SK-N-SH (cell line): Measurements from ENCODE around the gene KCNB1. TPM values are rescaled to one million over a fixed set of nuclear protein-coding genes. Genes with fewer than 3 reads are reported as not detected.

Experiments
- CTCF ChIA-PET: fragments of 300-600, 350-600 bp; formaldehyde crosslinking; extraction: SDS; loops from one replicate; lab custom pipeline; 2021; lab: Yijun Ruan, JAX
- POLR2A ChIA-PET: fragments of 350-600 bp; sonication (Branson Sonifier 250); formaldehyde crosslinking; extraction: SDS; loops from one replicate; lab custom pipeline; 2020; ENCODE audit warnings: antibody characterized with exemption, inconsistent platforms; lab: Yijun Ruan, JAX
- DNase-seq: peaks from one replicate; pipeline ENCODE4 v3.0.0; 2012
- H2AFZ ChIP-seq: fragments of 200-600 bp; sonication (generic); 2 replicates; pipeline ENCODE4 v1.8.1; 2016; ENCODE audit warnings: antibody characterized with exemption, mild to moderate bottlenecking, low read depth
- H3F3A ChIP-seq: fragments of 200-600 bp; sonication (generic); replicated peaks from 2 replicates; pipeline ENCODE3; 2016; ENCODE audit warnings: antibody characterized with exemption, mild to moderate bottlenecking; ENCODE audit not compliant: insufficient read depth
- H3K27ac ChIP-seq, 2 experiments: fragments of 200-500 bp in 1 of 2; fragments of 200-600 bp in 1 of 2; sonication (Bioruptor generic) in 1 of 2; sonication (generic), shearing (Covaris generic) in 1 of 2; 2 replicates each; pipeline versions ENCODE4 v1.5.1 to v1.6.1; 2014 to 2016; ENCODE audit warnings: low read depth in 2 of 2, inconsistent platforms in 1 of 2, low read length in 1 of 2, mild to moderate bottlenecking in 1 of 2, mixed read lengths in 1 of 2
- H3K27me3 ChIP-seq: fragments of 200-600 bp; sonication (generic), shearing (Covaris generic); 2 replicates; pipeline ENCODE4 v1.6.1; 2016; ENCODE audit warnings: mixed run types; ENCODE audit not compliant: insufficient read depth
- H3K36me3 ChIP-seq, 2 experiments: fragments of 200-500 bp in 1 of 2; fragments of 200-600 bp in 1 of 2; sonication (Bioruptor generic) in 1 of 2; sonication (generic) in 1 of 2; replicated peaks in 1 of 2; 2 replicates each; pipeline versions ENCODE3 to v1.5.1; 2014 to 2016; ENCODE audit warnings: low read length in 1 of 2, mild to moderate bottlenecking in 1 of 2; ENCODE audit not compliant: insufficient read depth in 2 of 2, control insufficient read depth in 1 of 2
- H3K4me1 ChIP-seq, 2 experiments: fragments of 200-500 bp in 1 of 2; fragments of 200-600 bp in 1 of 2; sonication (Bioruptor generic) in 1 of 2; sonication (generic), shearing (Covaris generic) in 1 of 2; 2 replicates each; pipeline versions ENCODE4 v1.5.1 to v1.6.1; 2014 to 2016; ENCODE audit warnings: low read depth in 1 of 2, low read length in 1 of 2, mixed run types in 1 of 2; ENCODE audit not compliant: insufficient read depth in 2 of 2, control insufficient read depth in 1 of 2
- H3K4me2 ChIP-seq: fragments of 200-600 bp; sonication (generic), shearing (Covaris generic); 2 replicates; pipeline ENCODE4 v1.6.1; 2017; ENCODE audit warnings: mixed run types
- H3K4me3 ChIP-seq, 2 experiments: fragments of 200-500 bp in 1 of 2; fragments of 200-600 bp in 1 of 2; sonication (Bioruptor generic) in 1 of 2; sonication (generic), shearing (Covaris generic) in 1 of 2; 2 replicates each; pipeline versions ENCODE4 v1.5.1 to v1.8.1; 2014 to 2016; ENCODE audit warnings: low read depth in 2 of 2, inconsistent platforms in 1 of 2, low read length in 1 of 2, mild to moderate bottlenecking in 1 of 2, mixed read lengths in 1 of 2, moderate library complexity in 1 of 2
- H3K79me2 ChIP-seq: fragments of 200-600 bp; sonication (generic); 2 replicates; pipeline ENCODE4 v1.8.1; 2017; ENCODE audit warnings: mild to moderate bottlenecking; ENCODE audit not compliant: insufficient read depth
- H3K9ac ChIP-seq: fragments of 200-600 bp; sonication (generic); 2 replicates; pipeline ENCODE4 v1.6.1; 2017; ENCODE audit warnings: mixed run types
- H3K9me2 ChIP-seq: fragments of 200-600 bp; sonication (generic); 2 replicates; pipeline ENCODE4 v1.6.1; 2017; ENCODE audit warnings: mixed run types
- H3K9me3 ChIP-seq: fragments of 200-600 bp; sonication (generic); 2 replicates; pipeline ENCODE4 v1.6.1; 2017; ENCODE audit warnings: mixed run types, mild to moderate bottlenecking, moderate library complexity
- H4K20me1 ChIP-seq: fragments of 200-600 bp; sonication (generic); 2 replicates; pipeline ENCODE4 v1.6.1; 2017; ENCODE audit warnings: mild to moderate bottlenecking, mixed run types; ENCODE audit not compliant: insufficient read depth
- EP300 ChIP-seq, 2 experiments: IDR thresholded peaks; 2 replicates each; pipeline versions ENCODE4 v1.4.0 to v1.6.1; 2012; ENCODE audit warnings: borderline replicate concordance in 1 of 2, low read depth in 1 of 2, low read length in 1 of 2
- FOXJ3 ChIP-seq: sonication (generic); formaldehyde crosslinking; IDR thresholded peaks from 2 replicates; pipeline ENCODE4 v1.5.1; 2020; ENCODE audit warnings: mild to moderate bottlenecking, missing genetic modification reagents
- GATA2 ChIP-seq: sonication (generic); formaldehyde crosslinking; IDR thresholded peaks from 2 replicates; pipeline ENCODE4 v1.5.0; 2020; ENCODE audit warnings: mild to moderate bottlenecking, missing genetic modification reagents
- POLR2AphosphoS5 ChIP-seq: IDR thresholded peaks from 2 replicates; pipeline ENCODE4 v1.6.1; 2012; ENCODE audit warnings: low read depth, low read length
- RFX5 ChIP-seq: IDR thresholded peaks from 2 replicates; pipeline ENCODE4 v1.6.1; 2012; ENCODE audit warnings: mild to moderate bottlenecking, improper control_type of control experiment, low read length
- TCF12 ChIP-seq: IDR thresholded peaks from 2 replicates; pipeline ENCODE4 v1.4.0; 2012
- TEAD4 ChIP-seq: IDR thresholded peaks from 2 replicates; pipeline ENCODE4 v1.4.0; 2012; ENCODE audit warnings: mild to moderate bottlenecking, borderline replicate concordance; ENCODE audit not compliant: insufficient read depth
- WGBS: methylation state at CpG from one replicate; pipeline ENCODE4 v1.1.6; 2017; ENCODE audit warnings: low lambda C conversion rate; 5-methylcytosine and 5-hydroxymethylcytosine counted together
- polyA plus RNA-seq, 3 experiments: library from polyadenylated mRNA; depleted of rRNA; stranded (reverse); fragments of >200 nt; gene quantifications; 2 replicates each; pipeline ENCODE4 v1.2.3, GENCODE V29; 2012
- TF ChIP-seq, protein P1 (sequence below): IDR thresholded peaks from 2 replicates; pipeline ENCODE4 v1.4.0; 2012; ENCODE audit warnings: low read depth, borderline replicate concordance
- TF ChIP-seq, protein P2 (sequence below): IDR thresholded peaks from 2 replicates; pipeline ENCODE4 v1.6.1; 2012; ENCODE audit warnings: mild to moderate bottlenecking, low read depth, low read length, moderate library complexity
- TF ChIP-seq, protein P3 (sequence below): IDR thresholded peaks from 2 replicates; pipeline ENCODE4 v1.4.0; 2012; ENCODE audit warnings: low read depth, borderline replicate concordance
- TF ChIP-seq, protein P4 (sequence below): fragments of 200-600 bp; sonication (generic); IDR thresholded peaks from 2 replicates; pipeline ENCODE4 v1.6.1; 2017; ENCODE audit warnings: antibody characterized with exemption, mild to moderate bottlenecking, moderate library complexity

The KCNB1 gene
- polyA plus RNA-seq (2012; rRNA removed) = 0.82 and 1.1 TPM in 2 replicates
- 0.81 and 0.93 TPM in 2 replicates for polyA plus RNA-seq (2012; cell fraction: cytosol; rRNA removed)
- 1.6 and 1.8 TPM in 2 replicates for polyA plus RNA-seq (2012; cell fraction: nucleus; rRNA removed)

DNA sequence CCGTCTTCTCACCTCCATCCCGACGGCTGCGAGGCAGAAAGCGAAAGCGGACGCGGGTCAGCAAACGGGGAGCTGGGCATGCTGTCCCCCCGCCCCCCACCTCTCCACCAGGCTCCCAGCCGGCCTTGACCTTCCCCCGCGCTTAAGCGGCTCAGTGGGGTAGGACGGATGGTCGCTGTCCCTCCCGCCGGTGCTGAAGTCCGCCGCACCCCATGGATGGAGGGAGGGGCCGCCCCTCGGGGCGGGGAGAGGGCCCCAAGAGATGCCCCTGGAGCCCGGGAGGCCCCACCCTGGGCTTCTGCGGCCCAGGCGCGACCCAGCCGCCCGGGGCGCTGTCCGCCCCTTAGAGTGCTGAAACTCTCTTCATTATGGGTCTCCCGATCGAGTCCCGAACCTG lies at the start of gene KCNB1:
KCNB1 (minus strand) TSS at position 48 of the 397 bp plus-strand sequence. CDS start 188 bp downstream, outside the sequence.
- POLR2A ChIA-PET = no interaction called here
- Histone ChIP-seq H3K27ac (no peak within 1 kb of the TSS), H3K27me3 (peaks cover 24% of the 10 kb centered on the region; the same call in 1 of the 2 replicates), H2AFZ (0 out of 2 replicates have a peak within 1 kb of the TSS, but pooled peaks have one; percentile 63), H3K79me2 (no peaks in the 10 kb centered on the region), H3K4me1 (peaks cover 0 to 13% of the 10 kb centered on the region in 2 experiments; a peak in 1 of 4 replicates), H3K36me3 (no peaks in the 10 kb centered on the region), H3K9ac (no peak within 1 kb of the TSS), H3K4me3 (peak within 1 kb of the TSS; percentile 57 to 65), H3K9me2 (no peaks in the 10 kb centered on the region), H3F3A (no peaks in the 10 kb centered on the region), H3K4me2 (peak within 1 kb of the TSS; percentile 85), H4K20me1 (no peaks in the 10 kb centered on the region), H3K9me3 (no peaks in the 10 kb centered on the region)
- 85% methylated on average over 16 of the region's 34 CpGs for WGBS
- TF ChIP-seq, protein P1, sequence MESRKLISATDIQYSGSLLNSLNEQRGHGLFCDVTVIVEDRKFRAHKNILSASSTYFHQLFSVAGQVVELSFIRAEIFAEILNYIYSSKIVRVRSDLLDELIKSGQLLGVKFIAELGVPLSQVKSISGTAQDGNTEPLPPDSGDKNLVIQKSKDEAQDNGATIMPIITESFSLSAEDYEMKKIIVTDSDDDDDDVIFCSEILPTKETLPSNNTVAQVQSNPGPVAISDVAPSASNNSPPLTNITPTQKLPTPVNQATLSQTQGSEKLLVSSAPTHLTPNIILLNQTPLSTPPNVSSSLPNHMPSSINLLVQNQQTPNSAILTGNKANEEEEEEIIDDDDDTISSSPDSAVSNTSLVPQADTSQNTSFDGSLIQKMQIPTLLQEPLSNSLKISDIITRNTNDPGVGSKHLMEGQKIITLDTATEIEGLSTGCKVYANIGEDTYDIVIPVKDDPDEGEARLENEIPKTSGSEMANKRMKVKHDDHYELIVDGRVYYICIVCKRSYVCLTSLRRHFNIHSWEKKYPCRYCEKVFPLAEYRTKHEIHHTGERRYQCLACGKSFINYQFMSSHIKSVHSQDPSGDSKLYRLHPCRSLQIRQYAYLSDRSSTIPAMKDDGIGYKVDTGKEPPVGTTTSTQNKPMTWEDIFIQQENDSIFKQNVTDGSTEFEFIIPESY = no peak
- TF ChIP-seq, protein P2, sequence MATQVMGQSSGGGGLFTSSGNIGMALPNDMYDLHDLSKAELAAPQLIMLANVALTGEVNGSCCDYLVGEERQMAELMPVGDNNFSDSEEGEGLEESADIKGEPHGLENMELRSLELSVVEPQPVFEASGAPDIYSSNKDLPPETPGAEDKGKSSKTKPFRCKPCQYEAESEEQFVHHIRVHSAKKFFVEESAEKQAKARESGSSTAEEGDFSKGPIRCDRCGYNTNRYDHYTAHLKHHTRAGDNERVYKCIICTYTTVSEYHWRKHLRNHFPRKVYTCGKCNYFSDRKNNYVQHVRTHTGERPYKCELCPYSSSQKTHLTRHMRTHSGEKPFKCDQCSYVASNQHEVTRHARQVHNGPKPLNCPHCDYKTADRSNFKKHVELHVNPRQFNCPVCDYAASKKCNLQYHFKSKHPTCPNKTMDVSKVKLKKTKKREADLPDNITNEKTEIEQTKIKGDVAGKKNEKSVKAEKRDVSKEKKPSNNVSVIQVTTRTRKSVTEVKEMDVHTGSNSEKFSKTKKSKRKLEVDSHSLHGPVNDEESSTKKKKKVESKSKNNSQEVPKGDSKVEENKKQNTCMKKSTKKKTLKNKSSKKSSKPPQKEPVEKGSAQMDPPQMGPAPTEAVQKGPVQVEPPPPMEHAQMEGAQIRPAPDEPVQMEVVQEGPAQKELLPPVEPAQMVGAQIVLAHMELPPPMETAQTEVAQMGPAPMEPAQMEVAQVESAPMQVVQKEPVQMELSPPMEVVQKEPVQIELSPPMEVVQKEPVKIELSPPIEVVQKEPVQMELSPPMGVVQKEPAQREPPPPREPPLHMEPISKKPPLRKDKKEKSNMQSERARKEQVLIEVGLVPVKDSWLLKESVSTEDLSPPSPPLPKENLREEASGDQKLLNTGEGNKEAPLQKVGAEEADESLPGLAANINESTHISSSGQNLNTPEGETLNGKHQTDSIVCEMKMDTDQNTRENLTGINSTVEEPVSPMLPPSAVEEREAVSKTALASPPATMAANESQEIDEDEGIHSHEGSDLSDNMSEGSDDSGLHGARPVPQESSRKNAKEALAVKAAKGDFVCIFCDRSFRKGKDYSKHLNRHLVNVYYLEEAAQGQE = peak; percentile 97
- DNase-seq = peak; percentile 48
- CTCF ChIA-PET = interaction anchor here (1.4 to 7.5 kb wide), 8 partner anchors 14 to 150 kb away, joined by 3 to 141 read pairs (median 48); no protein-coding TSS in a partner anchor

DNA sequence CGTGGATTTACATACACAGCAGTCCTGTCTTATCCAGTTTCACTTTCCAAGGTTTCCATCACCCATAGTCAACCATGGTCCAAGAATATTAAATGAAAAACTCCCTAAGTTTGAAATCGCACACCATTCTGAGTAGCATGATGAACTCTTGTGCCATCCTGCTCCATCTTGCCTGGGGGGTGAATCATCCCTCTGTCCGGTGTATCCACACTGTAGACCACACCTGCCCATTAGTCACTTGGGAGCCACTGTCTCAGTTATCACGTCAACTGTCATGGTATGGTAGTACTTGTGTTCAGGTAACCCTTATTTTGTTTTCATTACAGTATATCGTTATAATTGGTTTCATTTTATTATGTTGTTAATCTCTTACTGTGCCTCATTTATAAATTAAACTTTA lies 47.0 kb upstream of the KCNB1 start:
- ChIA-PET POLR2A (no interaction called here), CTCF (interaction anchor here (0.9 to 2.0 kb wide), 3 partner anchors 8 to 45 kb away, joined by 3 to 8 read pairs (median 8); no protein-coding TSS in a partner anchor)
- Histone ChIP-seq H3K4me2 (no peak overlapping the region), H3K27me3 (no peaks in the 10 kb centered on the region), H3K79me2 (no peaks in the 10 kb centered on the region), H2AFZ (no peak overlapping the region), H3F3A (no peaks in the 10 kb centered on the region), H3K9ac (no peak overlapping the region), H3K9me2 (no peaks in the 10 kb centered on the region), H3K9me3 (no peaks in the 10 kb centered on the region), H3K27ac (no peak overlapping the region), H3K4me1 (peaks cover 0 to 4% of the 10 kb centered on the region in 2 experiments; a peak in 1 of 4 replicates), H3K4me3 (no peak overlapping the region), H4K20me1 (no peaks in the 10 kb centered on the region), H3K36me3 (no peaks in the 10 kb centered on the region)
- 70% methylated on average over 5 of the region's 5 CpGs for WGBS
- no peak for DNase-seq
- TF ChIP-seq GATA2 (CRISPR knock-in tag) = no peak
- TF ChIP-seq TEAD4 = no peak
- no peak for TF ChIP-seq TCF12
- TF ChIP-seq FOXJ3 (CRISPR knock-in tag) = no peak
- TF ChIP-seq, protein P2 = no peak
- no peak for TF ChIP-seq RFX5
- TF ChIP-seq EP300 (IDR thresholded peaks at IDR 0.05; ENCODE audit: borderline replicate concordance in 1 of 2, low read depth in 1 of 2, low read length in 1 of 2) = no peak
- TF ChIP-seq, protein P3, sequence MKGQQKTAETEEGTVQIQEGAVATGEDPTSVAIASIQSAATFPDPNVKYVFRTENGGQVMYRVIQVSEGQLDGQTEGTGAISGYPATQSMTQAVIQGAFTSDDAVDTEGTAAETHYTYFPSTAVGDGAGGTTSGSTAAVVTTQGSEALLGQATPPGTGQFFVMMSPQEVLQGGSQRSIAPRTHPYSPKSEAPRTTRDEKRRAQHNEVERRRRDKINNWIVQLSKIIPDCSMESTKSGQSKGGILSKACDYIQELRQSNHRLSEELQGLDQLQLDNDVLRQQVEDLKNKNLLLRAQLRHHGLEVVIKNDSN = no peak
- TF ChIP-seq, protein P4, sequence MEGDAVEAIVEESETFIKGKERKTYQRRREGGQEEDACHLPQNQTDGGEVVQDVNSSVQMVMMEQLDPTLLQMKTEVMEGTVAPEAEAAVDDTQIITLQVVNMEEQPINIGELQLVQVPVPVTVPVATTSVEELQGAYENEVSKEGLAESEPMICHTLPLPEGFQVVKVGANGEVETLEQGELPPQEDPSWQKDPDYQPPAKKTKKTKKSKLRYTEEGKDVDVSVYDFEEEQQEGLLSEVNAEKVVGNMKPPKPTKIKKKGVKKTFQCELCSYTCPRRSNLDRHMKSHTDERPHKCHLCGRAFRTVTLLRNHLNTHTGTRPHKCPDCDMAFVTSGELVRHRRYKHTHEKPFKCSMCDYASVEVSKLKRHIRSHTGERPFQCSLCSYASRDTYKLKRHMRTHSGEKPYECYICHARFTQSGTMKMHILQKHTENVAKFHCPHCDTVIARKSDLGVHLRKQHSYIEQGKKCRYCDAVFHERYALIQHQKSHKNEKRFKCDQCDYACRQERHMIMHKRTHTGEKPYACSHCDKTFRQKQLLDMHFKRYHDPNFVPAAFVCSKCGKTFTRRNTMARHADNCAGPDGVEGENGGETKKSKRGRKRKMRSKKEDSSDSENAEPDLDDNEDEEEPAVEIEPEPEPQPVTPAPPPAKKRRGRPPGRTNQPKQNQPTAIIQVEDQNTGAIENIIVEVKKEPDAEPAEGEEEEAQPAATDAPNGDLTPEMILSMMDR = no peak
- no peak for TF ChIP-seq POLR2AphosphoS5
